Stimulated activated effector memory CD8-positive, alpha-beta T cell treated with anti-CD3 and anti-CD28 coated beads, Interleukin-12 subunit alpha, Interleukin-12 subunit beta, amount 100 ng/mL, for 72 hours (primary cell): ENCODE measurements around the gene SLC39A7.

Source experiments
- ATAC-seq: fragments of 150-1000 bp; cut with Tn5 transposase; 2 replicates; pipeline ENCODE4 v1.10.0; 2021
- DNase-seq, 2 donors: peaks; one replicate each; pipeline ENCODE4 v3.0.0; 2021 to 2022; ENCODE audit warnings: low spot score in 2 of 2
- H3K27ac Mint-ChIP-seq: one replicate; pipeline ENCODE4 v1.8.0; 2022; ENCODE audit warnings: mild to moderate bottlenecking, mixed read lengths
- H3K36me3 Mint-ChIP-seq: one replicate; pipeline ENCODE4 v1.8.0; 2022; ENCODE audit warnings: mild to moderate bottlenecking, mixed read lengths
- H3K4me1 Mint-ChIP-seq: one replicate; pipeline ENCODE4 v1.8.0; 2022; ENCODE audit warnings: mixed read lengths
- H3K4me3 Mint-ChIP-seq: one replicate; pipeline ENCODE4 v1.8.0; 2022; ENCODE audit warnings: mild to moderate bottlenecking, mixed read lengths
- H3K9me3 Mint-ChIP-seq: one replicate; pipeline ENCODE4 v1.8.0; 2022; ENCODE audit warnings: mixed read lengths

The SLC39A7 gene

GRCh38 chr6:33167374-33168283, 33.0 kb upstream of the SLC39A7 start:
- H3K4me1 Mint-ChIP-seq = peaks cover 7% of the 10 kb centered on the region
- ATAC-seq (no peak), DNase-seq (no peak)
- H3K36me3 Mint-ChIP-seq = no peaks in the 10 kb centered on the region
- no peak overlapping the region for H3K4me3 Mint-ChIP-seq
- no peaks in the 10 kb centered on the region for H3K9me3 Mint-ChIP-seq
- no peak overlapping the region for H3K27ac Mint-ChIP-seq

- H3K36me3 Mint-ChIP-seq = no peaks in the 10 kb centered on the region
- ATAC-seq (no peak), DNase-seq (no peak)
- H3K4me1 Mint-ChIP-seq = peaks cover 7% of the 10 kb centered on the region
- H3K9me3 Mint-ChIP-seq = no peaks in the 10 kb centered on the region
- H3K4me3 Mint-ChIP-seq = no peak overlapping the region
- no peak overlapping the region for H3K27ac Mint-ChIP-seq
These were observed 32.4 kb upstream of the SLC39A7 start for GRCh38 chr6:33168284-33168601.

GRCh38 chr6:33168639-33169038, 32.0 kb upstream of the SLC39A7 start:
- peaks cover 7% of the 10 kb centered on the region for H3K4me1 Mint-ChIP-seq
- H3K4me3 Mint-ChIP-seq = no peak overlapping the region
- DNase-seq (no peak), ATAC-seq (no peak)
- H3K36me3 Mint-ChIP-seq = no peaks in the 10 kb centered on the region
- no peaks in the 10 kb centered on the region for H3K9me3 Mint-ChIP-seq
- H3K27ac Mint-ChIP-seq = peak overlapping the region; percentile 32

- Mint-ChIP-seq H3K36me3 (no peaks in the 10 kb centered on the region), H3K9me3 (no peaks in the 10 kb centered on the region), H3K4me3 (no peak overlapping the region), H3K4me1 (peaks cover 7% of the 10 kb centered on the region), H3K27ac (peak overlapping the region; percentile 32)
- ATAC-seq (no peak), DNase-seq (no peak)
These were observed 31.1 kb upstream of the SLC39A7 start for GRCh38 chr6:33169291-33170175.

DNA sequence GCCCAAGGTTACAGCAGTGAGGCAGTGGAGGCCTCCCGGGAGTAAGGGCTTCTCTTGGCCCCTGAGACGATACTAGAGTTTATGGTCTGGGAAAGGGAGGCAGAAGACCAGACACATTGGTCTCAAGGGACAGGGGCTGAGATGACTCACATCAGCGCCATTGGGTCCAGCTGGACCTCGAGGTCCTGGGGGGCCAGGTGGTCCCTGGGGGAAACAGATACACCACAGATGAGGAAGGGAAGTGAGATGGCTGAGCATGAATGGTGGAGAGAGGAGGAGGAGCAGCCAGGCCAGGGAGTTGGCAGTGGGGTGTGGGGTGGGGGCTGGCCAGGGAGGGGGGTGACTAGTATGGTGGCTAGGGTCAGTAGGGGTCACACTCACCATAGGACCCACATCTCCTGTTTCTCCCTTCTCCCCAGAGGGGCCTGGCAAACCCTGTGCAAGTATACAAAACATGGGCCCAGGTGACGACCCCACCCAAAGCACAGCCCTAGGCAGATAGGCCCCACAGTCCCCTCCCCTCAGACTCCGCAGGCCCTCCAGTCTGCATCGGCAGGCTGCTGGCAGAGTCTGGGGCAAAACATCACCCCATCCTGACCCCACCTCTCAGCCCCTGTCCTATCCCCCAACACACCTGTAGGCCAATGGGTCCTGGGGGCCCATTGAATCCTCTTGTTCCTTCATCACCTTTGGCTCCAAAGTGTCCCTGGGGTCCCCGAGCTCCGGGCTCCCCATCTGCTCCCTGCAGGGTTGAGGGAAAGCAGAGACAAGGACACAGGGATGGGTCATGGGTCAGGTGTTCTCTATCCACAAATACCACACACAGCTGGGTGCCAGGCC, 30.3 kb upstream of the SLC39A7 start:
- DNase-seq (no peak), ATAC-seq (no peak)
- H3K9me3 Mint-ChIP-seq = no peaks in the 10 kb centered on the region
- H3K27ac Mint-ChIP-seq = no peak overlapping the region
- peaks cover 7% of the 10 kb centered on the region for H3K4me1 Mint-ChIP-seq
- no peaks in the 10 kb centered on the region for H3K36me3 Mint-ChIP-seq
- no peak overlapping the region for H3K4me3 Mint-ChIP-seq

- Mint-ChIP-seq H3K4me3 (no peak overlapping the region), H3K9me3 (no peaks in the 10 kb centered on the region), H3K27ac (no peak overlapping the region), H3K36me3 (no peaks in the 10 kb centered on the region), H3K4me1 (peaks cover 7% of the 10 kb centered on the region)
- DNase-seq (no peak), ATAC-seq (no peak)
These were observed 29.4 kb upstream of the SLC39A7 start for GRCh38 chr6:33171016-33171879.

DNA sequence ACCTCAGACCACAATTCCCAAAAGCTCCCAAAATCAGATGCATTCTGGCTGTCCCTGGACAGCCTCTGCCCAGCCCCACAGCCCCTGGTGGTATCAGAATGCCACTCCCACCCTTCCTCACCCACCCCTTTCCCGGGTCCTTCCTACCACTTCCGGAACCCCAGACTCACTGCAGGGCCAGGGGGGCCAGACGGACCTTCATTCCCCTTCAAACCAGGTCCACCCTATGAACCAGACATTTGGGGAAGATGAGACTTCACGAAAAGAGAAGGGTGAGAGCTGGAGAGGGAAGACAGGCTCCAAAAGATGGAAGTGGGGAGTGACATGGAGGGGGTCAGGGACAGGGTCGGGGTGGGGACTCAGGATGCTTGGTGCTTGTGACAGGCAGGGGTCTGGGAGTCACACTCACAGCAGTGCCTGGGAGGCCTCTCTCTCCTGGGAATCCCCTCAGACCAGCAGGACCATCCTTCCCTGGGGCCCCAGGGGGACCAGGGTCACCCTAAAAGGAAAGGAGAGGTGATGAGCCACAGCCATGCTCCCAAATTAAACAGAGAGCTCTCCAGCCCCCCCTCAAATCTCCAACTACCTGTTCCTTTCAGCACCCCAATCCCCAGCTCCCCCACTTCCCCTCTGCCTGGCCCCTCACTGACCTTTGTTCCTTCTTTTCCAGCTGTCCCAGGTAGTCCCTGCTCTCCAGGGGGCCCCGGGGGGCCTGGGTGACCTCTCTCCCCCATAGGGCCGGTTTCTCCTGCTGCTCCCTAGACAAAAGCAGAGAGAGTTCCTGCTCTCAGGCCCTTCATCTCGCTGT, 28.6 kb upstream of the SLC39A7 start:
- Mint-ChIP-seq H3K36me3 (no peaks in the 10 kb centered on the region), H3K4me1 (peaks cover 8% of the 10 kb centered on the region), H3K9me3 (no peaks in the 10 kb centered on the region), H3K27ac (no peak overlapping the region), H3K4me3 (no peak overlapping the region)
- ATAC-seq (no peak), DNase-seq (no peak)

DNA sequence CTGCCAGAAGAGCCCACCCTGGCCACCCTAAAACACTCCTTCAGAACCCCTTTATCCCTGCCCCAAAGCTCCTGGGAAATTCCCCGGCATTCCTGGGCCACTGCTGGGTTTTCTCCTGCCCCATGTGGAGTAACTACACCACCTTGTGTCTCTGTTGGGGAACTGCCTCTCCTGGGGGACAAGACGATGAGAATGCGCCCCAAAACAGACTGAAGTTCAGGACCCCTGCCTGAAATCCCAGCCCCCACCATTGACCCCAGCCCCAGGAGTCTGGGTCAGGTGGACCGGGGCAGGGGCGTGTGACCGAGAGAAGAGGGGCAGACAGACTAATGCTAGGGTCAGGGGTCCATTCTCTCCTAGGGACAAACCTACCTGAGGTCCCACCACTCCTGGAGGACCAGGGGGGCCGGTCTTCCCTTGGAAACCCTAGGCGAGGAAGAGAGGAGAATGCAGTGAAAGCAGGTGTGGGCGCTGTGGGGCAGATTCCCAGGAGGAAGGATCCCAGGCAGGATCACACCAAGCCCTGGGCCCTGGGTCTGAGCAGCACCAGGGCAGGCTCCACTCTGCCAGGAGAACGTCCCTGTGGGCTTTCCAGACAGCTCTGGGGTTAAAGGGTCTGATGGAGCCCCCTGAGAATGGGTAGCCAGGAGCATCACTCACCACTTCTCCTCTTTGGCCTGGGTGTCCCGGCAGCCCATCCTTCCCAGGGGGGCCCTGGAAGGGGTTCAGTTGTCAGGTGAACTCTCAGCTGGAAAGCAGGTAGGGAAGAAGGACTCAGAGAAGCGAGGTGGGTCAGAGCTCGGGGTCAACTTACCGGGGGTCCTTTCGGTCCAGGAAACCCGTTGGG, 27.8 kb upstream of the SLC39A7 start:
- no peak overlapping the region for H3K27ac Mint-ChIP-seq
- no peak for ATAC-seq
- no peaks in the 10 kb centered on the region for H3K36me3 Mint-ChIP-seq
- DNase-seq = no peak
- no peak overlapping the region for H3K4me3 Mint-ChIP-seq
- H3K4me1 Mint-ChIP-seq = peaks cover 11% of the 10 kb centered on the region
- H3K9me3 Mint-ChIP-seq = no peaks in the 10 kb centered on the region

DNA sequence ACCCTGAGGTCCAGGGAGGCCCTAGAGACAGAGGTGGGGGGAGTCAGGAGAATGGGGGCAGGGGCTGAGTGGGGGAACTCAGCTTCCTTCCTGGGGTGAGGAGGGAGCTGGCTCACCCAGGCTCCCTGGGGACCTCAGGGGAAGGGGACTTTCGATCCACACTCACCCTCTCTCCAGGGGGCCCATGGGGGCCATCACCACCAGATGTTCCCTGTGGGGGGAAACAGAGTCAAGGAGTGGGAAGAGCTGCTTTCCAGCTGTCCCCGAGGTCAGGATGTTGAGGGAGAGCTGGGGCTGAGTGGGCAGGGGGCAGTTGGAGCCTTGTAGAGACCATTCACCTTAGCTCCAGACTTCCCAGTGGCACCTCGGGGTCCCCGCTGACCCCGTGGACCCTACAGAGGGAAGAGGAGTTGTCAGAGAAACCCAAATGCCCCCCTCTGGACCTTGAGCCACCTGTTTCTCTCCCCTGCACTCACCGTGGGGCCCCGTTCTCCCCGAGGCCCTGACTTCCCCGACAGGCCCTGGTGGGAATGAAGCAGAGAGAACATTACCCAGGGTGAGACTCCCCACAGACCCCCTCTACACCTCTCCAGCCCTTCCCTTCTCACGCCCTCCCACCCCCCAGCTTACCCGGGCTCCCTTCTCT, 27.0 kb upstream of the SLC39A7 start:
- DNase-seq = no peak
- Mint-ChIP-seq H3K9me3 (no peaks in the 10 kb centered on the region), H3K36me3 (no peaks in the 10 kb centered on the region), H3K27ac (no peak overlapping the region), H3K4me3 (no peak overlapping the region), H3K4me1 (peaks cover 11% of the 10 kb centered on the region)
- ATAC-seq = no peak

DNA sequence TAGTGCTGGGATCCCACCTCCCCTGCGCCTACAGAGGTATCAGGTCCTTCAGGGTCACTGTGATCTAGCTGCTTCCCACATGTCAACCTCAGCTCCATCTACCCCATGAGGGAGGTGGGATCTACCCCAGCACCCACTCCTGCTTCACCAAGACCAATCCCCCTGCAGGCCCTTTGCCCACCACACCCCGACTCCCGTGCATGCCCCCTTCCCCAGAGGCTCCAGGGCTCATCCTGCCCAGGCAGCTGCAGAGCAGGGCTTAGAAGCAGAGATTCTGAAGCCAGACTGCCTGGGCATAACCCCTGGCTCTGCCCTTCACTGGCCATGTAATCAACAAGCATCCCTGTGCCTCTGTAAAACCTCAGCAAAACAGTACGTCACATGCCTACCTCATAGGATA, 25.9 kb upstream of the SLC39A7 start:
- Mint-ChIP-seq H3K4me1 (peaks cover 4% of the 10 kb centered on the region), H3K9me3 (no peaks in the 10 kb centered on the region), H3K36me3 (no peaks in the 10 kb centered on the region), H3K27ac (no peak overlapping the region), H3K4me3 (no peak overlapping the region)
- DNase-seq (no peak), ATAC-seq (no peak)

- no peak for ATAC-seq
These were observed 25.1 kb upstream of the SLC39A7 start for GRCh38 chr6:33175436-33176069.

GRCh38 chr6:33176906-33177305, 23.8 kb upstream of the SLC39A7 start:
- H3K36me3 Mint-ChIP-seq = no peaks in the 10 kb centered on the region
- DNase-seq (no peak), ATAC-seq (no peak)
- no peaks in the 10 kb centered on the region for H3K9me3 Mint-ChIP-seq
- peaks cover 4% of the 10 kb centered on the region for H3K4me1 Mint-ChIP-seq
- no peak overlapping the region for H3K4me3 Mint-ChIP-seq
- no peak overlapping the region for H3K27ac Mint-ChIP-seq

More at GRCh38 chr6:33175436-33176069, 25.1 kb upstream of the SLC39A7 start:
- H3K4me3 Mint-ChIP-seq = no peak overlapping the region
- no peaks in the 10 kb centered on the region for H3K36me3 Mint-ChIP-seq
- peak overlapping the region; percentile 33 for H3K27ac Mint-ChIP-seq
- no peak for DNase-seq
- H3K4me1 Mint-ChIP-seq = peaks cover 4% of the 10 kb centered on the region
- no peaks in the 10 kb centered on the region for H3K9me3 Mint-ChIP-seq
